NT2/D1 (cell line): ENCODE results near the gene TMEM238.

Experiments used
- DNase-seq: peaks from one replicate; pipeline ENCODE4 v3.0.0-alpha.2; 2011; ENCODE audit warnings: low read depth, low spot score
- H3K27me3 ChIP-seq: 2 replicates; pipeline ENCODE4 v1.6.0; 2011; ENCODE audit warnings: mild to moderate bottlenecking; ENCODE audit not compliant: insufficient read length, insufficient read depth
- H3K36me3 ChIP-seq: 2 replicates; pipeline ENCODE4 v1.6.1; 2011; ENCODE audit warnings: mild to moderate bottlenecking, low read length, mixed read lengths; ENCODE audit not compliant: insufficient read depth, insufficient read length
- H3K4me1 ChIP-seq: 2 replicates; pipeline ENCODE4 v1.5.1; 2011; ENCODE audit not compliant: insufficient read depth, insufficient read length
- H3K4me3 ChIP-seq: 2 replicates; pipeline ENCODE4 v1.5.1; 2011; ENCODE audit warnings: low read depth; ENCODE audit not compliant: insufficient read length
- H3K9ac ChIP-seq: 2 replicates; pipeline ENCODE4 v1.6.0; 2011; ENCODE audit warnings: low read depth; ENCODE audit not compliant: insufficient read length
- H3K9me3 ChIP-seq: 2 replicates; pipeline ENCODE4 v1.5.1; 2011; ENCODE audit warnings: mild to moderate bottlenecking, low read length; ENCODE audit not compliant: insufficient read depth
- SUZ12 ChIP-seq: IDR thresholded peaks from 2 replicates; pipeline ENCODE4 v1.6.1; 2011; ENCODE audit not compliant: insufficient read length, insufficient read depth; ENCODE audit errors: extremely low read depth
- YY1 ChIP-seq: IDR thresholded peaks from 2 replicates; pipeline ENCODE4 v1.6.1; 2011; ENCODE audit not compliant: insufficient read length, insufficient read depth
- ZNF274 ChIP-seq: IDR thresholded peaks from 2 replicates; pipeline ENCODE4 v1.6.1; 2011; ENCODE audit warnings: mild to moderate bottlenecking, low read depth, low read length

Gene TMEM238, protein sequence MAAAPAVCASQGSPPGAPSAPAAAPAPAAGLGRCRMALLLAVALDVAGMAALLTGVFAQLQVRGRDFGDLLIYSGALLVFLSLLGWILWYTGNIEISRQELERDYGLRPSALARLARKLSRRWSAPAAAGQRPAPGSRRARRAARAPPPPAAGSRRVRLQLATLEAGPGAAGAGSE

DNA sequence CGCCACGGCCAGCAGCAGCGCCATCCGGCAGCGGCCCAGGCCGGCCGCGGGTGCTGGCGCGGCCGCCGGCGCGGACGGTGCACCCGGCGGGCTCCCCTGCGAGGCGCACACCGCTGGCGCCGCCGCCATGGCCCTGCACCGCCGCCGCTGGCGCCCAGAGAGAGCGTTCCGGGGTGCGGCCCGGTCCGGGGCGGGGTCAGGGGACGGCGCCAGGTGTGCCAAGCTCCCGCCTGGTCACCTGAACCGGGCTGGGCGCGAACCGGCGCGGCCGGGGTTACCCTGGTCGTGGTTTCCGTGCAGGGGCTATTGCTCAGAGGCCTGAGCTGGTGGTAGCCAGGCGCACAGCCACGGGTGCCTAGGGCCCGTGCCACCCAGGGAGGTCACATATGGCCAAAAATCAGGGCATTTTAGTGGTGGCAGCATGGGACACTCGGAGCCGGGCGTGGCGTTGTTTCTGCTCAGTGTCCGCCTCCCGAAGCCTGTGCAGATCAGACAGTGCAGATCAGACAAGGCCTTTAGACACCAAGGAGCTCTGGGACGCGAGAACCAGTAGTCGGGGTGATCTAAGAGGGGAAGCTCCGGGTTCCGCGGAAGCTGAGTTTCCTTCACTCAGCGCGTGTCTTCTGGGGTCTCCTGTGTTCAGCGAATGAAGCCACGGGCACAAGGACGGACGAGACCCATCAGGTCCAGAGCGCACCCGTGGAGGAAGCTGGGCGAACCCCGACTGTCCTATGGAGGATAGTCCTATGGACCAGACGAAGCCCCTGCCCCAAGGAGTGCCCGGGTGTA is at the start of gene TMEM238:
Gene TMEM238, minus strand, starts transcription at position 162 of the 789 bp plus-strand sequence. Its CDS starts 33 bp downstream, at position 129.
- H3K4me3 ChIP-seq: peak within 1 kb of the TSS; percentile 97
- H3K9ac ChIP-seq: peak within 1 kb of the TSS; percentile 99
- peaks cover 24% of the 10 kb centered on the region for H3K4me1 ChIP-seq
- H3K27me3 ChIP-seq: peaks cover 12% of the 10 kb centered on the region
- H3K36me3 ChIP-seq: peaks cover 34% of the 10 kb centered on the region
- TF ChIP-seq YY1: no peak
- no peak for TF ChIP-seq ZNF274
- TF ChIP-seq SUZ12: no peak
- H3K9me3 ChIP-seq: no peaks in the 10 kb centered on the region
- DNase-seq: no peak

DNA sequence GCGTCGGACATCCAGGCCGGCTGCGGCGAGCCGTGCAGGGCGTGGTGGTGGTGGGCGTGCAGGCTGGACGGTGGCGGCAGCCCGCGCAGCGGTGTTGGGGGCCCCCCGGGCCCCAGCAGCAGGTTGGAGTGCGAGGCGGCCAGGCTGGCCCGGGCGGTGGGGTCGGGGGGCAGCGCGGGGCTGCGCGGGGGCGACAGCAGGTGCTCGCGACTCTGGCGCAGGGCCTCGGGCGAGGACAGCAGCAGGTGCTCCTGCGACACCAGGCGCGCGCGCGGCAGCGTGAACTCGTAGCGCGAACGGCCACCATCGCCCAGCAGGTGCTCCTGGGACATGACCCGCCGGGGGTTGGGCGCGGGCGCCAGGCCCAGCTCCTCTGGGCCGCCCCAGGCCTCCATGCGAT is 49.2 kb upstream of the TMEM238 start:
- no peaks in the 10 kb centered on the region; the same call in 1 of the 2 replicates for H3K9me3 ChIP-seq
- H3K4me1 ChIP-seq: peaks cover 5% of the 10 kb centered on the region
- peaks cover 35% of the 10 kb centered on the region for H3K27me3 ChIP-seq
- H3K9ac ChIP-seq: no peak overlapping the region
- DNase-seq: no peak
- no peaks in the 10 kb centered on the region for H3K36me3 ChIP-seq
- TF ChIP-seq SUZ12: no peak
- TF ChIP-seq ZNF274: no peak
- TF ChIP-seq YY1: no peak
- no peak overlapping the region for H3K4me3 ChIP-seq

DNA sequence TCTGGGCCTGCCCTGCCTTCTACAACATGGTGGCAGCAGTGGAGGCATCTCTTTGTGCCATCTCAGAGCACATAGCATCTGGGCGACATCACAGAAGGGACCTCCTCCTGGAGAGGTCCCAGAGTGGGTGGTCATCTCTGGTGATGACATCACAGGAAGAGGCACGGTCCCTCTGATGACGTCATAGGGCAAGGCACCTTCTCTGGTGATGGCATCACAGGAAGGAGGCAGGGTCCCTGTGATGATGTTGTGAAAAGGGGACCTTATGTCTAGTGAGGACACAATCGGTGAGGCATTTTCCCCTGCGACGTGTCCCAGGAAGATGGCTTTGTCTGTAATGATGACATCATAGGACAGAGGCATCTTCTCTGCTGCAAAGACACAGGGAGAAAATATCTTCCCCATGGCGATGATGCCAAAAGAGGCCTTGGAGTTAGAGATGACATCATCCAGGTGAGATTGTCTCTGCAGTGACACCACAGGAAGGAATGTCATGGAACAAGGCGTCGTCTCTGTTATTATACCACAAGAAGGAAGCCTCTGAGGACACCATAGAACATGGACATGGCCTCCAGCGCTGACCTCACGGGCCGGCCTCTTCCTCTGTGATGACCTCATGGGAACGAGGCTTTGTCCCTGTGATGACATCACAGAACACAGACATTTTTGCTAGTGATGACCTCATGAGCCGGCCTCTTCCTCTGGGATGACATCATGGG is 48.3 kb upstream of the TMEM238 start:
- no peaks in the 10 kb centered on the region for H3K36me3 ChIP-seq
- H3K27me3 ChIP-seq: peaks cover 26% of the 10 kb centered on the region
- TF ChIP-seq YY1 (no peak), ZNF274 (no peak), SUZ12 (no peak)
- no peak overlapping the region for H3K9ac ChIP-seq
- no peak for DNase-seq
- no peak overlapping the region for H3K4me3 ChIP-seq
- no peaks in the 10 kb centered on the region; the same call in 1 of the 2 replicates for H3K9me3 ChIP-seq
- peaks cover 2% of the 10 kb centered on the region for H3K4me1 ChIP-seq

DNA sequence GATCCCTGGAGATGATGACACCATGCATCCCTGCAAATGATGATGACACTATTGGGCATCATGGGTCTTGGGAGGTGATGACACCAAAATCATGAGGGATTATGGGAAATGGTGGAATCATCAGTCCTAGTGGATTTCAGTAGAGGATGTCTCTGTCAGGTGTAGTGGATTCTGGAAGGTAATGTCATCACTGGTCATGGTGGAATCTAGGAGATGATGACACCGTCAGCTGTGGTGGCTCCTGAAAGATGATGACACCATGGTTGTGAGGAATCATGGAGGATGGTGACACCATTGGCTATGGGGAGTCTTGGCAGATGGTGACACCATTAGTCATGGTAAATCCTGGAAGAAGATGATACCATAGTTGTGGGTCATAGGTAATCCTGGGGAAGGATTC is 47.1 kb upstream of the TMEM238 start:
- H3K27me3 ChIP-seq: peaks cover 18% of the 10 kb centered on the region
- no peak overlapping the region for H3K4me3 ChIP-seq
- TF ChIP-seq YY1 (no peak), SUZ12 (no peak), ZNF274 (no peak)
- DNase-seq: no peak
- H3K4me1 ChIP-seq: peaks cover 2% of the 10 kb centered on the region
- H3K36me3 ChIP-seq: no peaks in the 10 kb centered on the region
- H3K9ac ChIP-seq: no peak overlapping the region
- no peaks in the 10 kb centered on the region; the same call in 1 of the 2 replicates for H3K9me3 ChIP-seq

DNA sequence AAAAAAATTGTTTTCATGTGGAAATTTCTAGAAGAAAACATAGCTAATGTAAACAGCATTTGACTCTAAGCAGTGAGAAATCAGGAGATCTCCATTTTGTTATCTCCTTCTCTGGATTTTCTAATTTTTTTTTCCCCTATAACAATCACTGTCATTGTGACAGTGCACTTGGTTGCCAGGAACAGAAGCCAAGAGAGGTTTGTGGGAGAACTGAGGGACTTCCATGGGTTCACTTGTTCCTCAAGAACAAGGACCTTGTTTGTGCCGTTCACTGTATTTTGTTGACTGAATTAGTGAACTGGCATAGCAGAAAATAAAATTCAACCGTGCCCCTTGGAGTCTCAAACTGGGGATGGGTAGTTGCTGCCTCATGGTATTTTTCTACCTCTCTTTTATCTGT is 42.0 kb upstream of the TMEM238 start:
- TF ChIP-seq YY1: no peak
- TF ChIP-seq SUZ12: no peak
- no peak for DNase-seq
- Histone ChIP-seq H3K36me3 (no peaks in the 10 kb centered on the region), H3K9me3 (no peaks in the 10 kb centered on the region; the same call in 1 of the 2 replicates), H3K27me3 (no peaks in the 10 kb centered on the region), H3K4me3 (no peak overlapping the region), H3K9ac (no peak overlapping the region), H3K4me1 (peaks cover 2% of the 10 kb centered on the region)

DNA sequence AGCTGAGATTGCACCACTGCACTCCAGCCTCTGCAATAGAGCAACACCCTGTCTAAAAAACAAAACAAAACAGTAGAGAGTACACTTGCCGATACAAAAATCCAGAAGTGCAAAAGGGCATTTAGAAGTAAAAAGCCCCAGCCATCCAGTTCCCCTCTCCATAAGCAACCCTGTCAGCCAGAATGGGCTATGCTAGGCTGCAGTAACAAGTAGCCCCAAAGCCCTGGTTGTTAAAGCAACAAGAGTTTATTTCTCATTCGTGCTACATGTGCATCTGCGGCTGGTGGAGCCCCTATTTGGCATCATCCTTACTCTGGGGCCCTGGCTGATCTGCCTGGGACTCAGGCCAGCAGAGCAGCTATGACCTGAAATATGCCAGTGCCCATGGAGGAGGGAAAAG is 40.4 kb upstream of the TMEM238 start:
- Histone ChIP-seq H3K27me3 (peaks cover 6% of the 10 kb centered on the region), H3K36me3 (no peaks in the 10 kb centered on the region), H3K4me3 (no peak overlapping the region), H3K9ac (no peak overlapping the region), H3K9me3 (peaks cover 7% of the 10 kb centered on the region; the same call in 1 of the 2 replicates), H3K4me1 (peaks cover 2% of the 10 kb centered on the region)
- DNase-seq: no peak
- TF ChIP-seq SUZ12 (no peak), ZNF274 (no peak), YY1 (no peak)
